SK-N-SH (cell line): ENCODE measurements around the gene GLRA3.
"Not testable (repeated sequence)": the region's sequence is repeated elsewhere in the genome, so short reads cannot be mapped to it uniquely, and the experiment has no call there.

Experiments
- EP300 ChIP-seq, 2 experiments: IDR thresholded peaks; 2 replicates each; pipeline versions ENCODE4 v1.4.0 to v1.6.1; 2012; ENCODE audit warnings: borderline replicate concordance in 1 of 2, low read depth in 1 of 2, low read length in 1 of 2
- GABPA ChIP-seq: IDR thresholded peaks from 2 replicates; pipeline ENCODE4 v1.4.0; 2012; ENCODE audit warnings: low read depth, mild to moderate bottlenecking
- IRF3 ChIP-seq: fragments of 150-350 bp; IDR thresholded peaks from 2 replicates; pipeline ENCODE4 v1.6.1; 2016; ENCODE audit warnings: mild to moderate bottlenecking, low read depth, low read length
- RAD21 ChIP-seq: IDR thresholded peaks from 2 replicates; pipeline ENCODE4 v1.6.1; 2012; ENCODE audit warnings: mild to moderate bottlenecking, low read length

GRCh38 chr4:174873146-174873545 is 44.1 kb upstream of the GLRA3 start:
- not testable (repeated sequence) for TF ChIP-seq RAD21; IRF3; GABPA; EP300 (IDR thresholded peaks at IDR 0.05; ENCODE audit: borderline replicate concordance in 1 of 2, low read depth in 1 of 2, low read length in 1 of 2)
